Measurements from ENCODE around the gene TMEM175. TPM values are rescaled to one million over a fixed set of nuclear protein-coding genes. Genes with fewer than 3 reads are reported as not detected.

Gene TMEM175
- total RNA-seq, 2 experiments from 2014 or later = 12.5 to 33.1 TPM

GRCh38 chr4:945274-946102, 13.2 kb downstream of the TMEM175 start:
- Histone ChIP-seq H3K4me2 (ENCODE audit: low read length) (no peak overlapping the region), H3K9me2 (ENCODE audit: insufficient read depth, low read length) (no peaks in the 10 kb centered on the region), H2AFZ (ENCODE audit: low read length) (no peak overlapping the region), H3K27ac (ENCODE audit: low read depth, low read length, poor library complexity, severe bottlenecking) (no peak overlapping the region), H3K79me2 (ENCODE audit: insufficient read depth, low read depth, low read length) (no peaks in the 10 kb centered on the region), H3K36me3 (ENCODE audit: insufficient read depth, low read length) (no peaks in the 10 kb centered on the region), H3K4me1 (ENCODE audit: insufficient read depth, low read length, poor library complexity, severe bottlenecking) (no peaks in the 10 kb centered on the region), H3K4me3 (ENCODE audit: low read depth, low read length, poor library complexity, severe bottlenecking) (no peak overlapping the region), H4K20me1 (ENCODE audit: insufficient read depth, low read length) (no peaks in the 10 kb centered on the region), H3K9me3 (ENCODE audit: low read length) (no peaks in the 10 kb centered on the region)
- TF ChIP-seq EZH2phosphoT487 (IDR thresholded peaks at IDR 0.05; ENCODE audit: borderline replicate concordance, low read depth, low read length) (no peak), CTCF (conservative IDR thresholded peaks at IDR 0.05; ENCODE audit: low read length) (no peak)
- BruUV-seq (replicated peaks) = no TSS peak
- POLR2A ChIA-PET = no interaction called here
- intact Hi-C loops (cut with micrococcal nuclease; ENCODE audit: unreplicated experiment) = no loop called here
- DNase-seq (ENCODE audit: low spot score) = no peak
- CTCF ChIA-PET (ENCODE audit: unreplicated experiment) = no interaction called here

DNA sequence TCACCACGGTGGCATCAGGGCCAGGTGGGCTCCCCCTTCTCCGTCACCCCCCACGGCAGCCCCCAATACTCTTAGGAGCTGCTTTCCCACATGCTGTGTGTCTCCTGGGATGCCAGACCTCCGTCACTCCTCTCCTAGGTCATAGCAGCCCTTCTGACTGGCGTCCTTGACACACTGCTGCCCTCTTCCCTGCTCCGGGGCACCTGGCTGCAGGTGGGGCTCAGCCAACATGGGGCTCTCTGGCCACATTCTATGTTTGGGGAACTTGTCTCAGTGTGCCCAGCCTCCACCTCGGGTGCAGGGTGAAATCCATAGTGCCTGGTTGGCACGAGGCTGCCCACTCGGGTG, 13.8 kb downstream of the TMEM175 start:
- Histone ChIP-seq H3K9me3 (ENCODE audit: low read length) (no peaks in the 10 kb centered on the region), H3K4me1 (ENCODE audit: insufficient read depth, low read length, poor library complexity, severe bottlenecking) (no peaks in the 10 kb centered on the region), H3K4me3 (ENCODE audit: low read depth, low read length, poor library complexity, severe bottlenecking) (no peak overlapping the region), H3K36me3 (ENCODE audit: insufficient read depth, low read length) (no peaks in the 10 kb centered on the region), H4K20me1 (ENCODE audit: insufficient read depth, low read length) (no peaks in the 10 kb centered on the region), H3K27ac (ENCODE audit: low read depth, low read length, poor library complexity, severe bottlenecking) (no peak overlapping the region), H3K79me2 (ENCODE audit: insufficient read depth, low read depth, low read length) (no peaks in the 10 kb centered on the region), H3K4me2 (ENCODE audit: low read length) (no peak overlapping the region), H2AFZ (ENCODE audit: low read length) (no peak overlapping the region), H3K9me2 (ENCODE audit: insufficient read depth, low read length) (no peaks in the 10 kb centered on the region)
- ChIA-PET POLR2A (no interaction called here), CTCF (ENCODE audit: unreplicated experiment) (no interaction called here)
- no peak for DNase-seq (ENCODE audit: low spot score)
- no TSS peak for BruUV-seq (replicated peaks)
- TF ChIP-seq EZH2phosphoT487 (IDR thresholded peaks at IDR 0.05; ENCODE audit: borderline replicate concordance, low read depth, low read length) (no peak), CTCF (conservative IDR thresholded peaks at IDR 0.05; ENCODE audit: low read length) (no peak)
- intact Hi-C loops (cut with micrococcal nuclease; ENCODE audit: unreplicated experiment) = no loop called here

All from OCI-LY7 (cell line).